Calu3 (cell line): Measurements from ENCODE around the gene HS3ST3A1. TPM values are rescaled to one million over a fixed set of nuclear protein-coding genes. Genes with fewer than 3 reads are reported as not detected.

Experiments used
- BruUV-seq: library from RNA; stranded (reverse); fragments of 400-500 nt; replicated peaks from 2 replicates; lab custom pipeline; 2021; lab: Mats Ljungman, UMichigan
- CTCF ChIA-PET: fragments of 300-600 bp; sonication (Branson Sonifier 250); formaldehyde crosslinking; loops from one replicate; lab custom pipeline; 2022; ENCODE audit warnings: antibody characterized with exemption; lab: Charles Lee
- DNase-seq: peaks from one replicate; pipeline ENCODE4 v3.0.0; 2022
- H3K27ac Mint-ChIP-seq: one replicate; pipeline ENCODE4 v1.8.0; 2022; ENCODE audit warnings: mixed read lengths; ENCODE audit not compliant: unreplicated experiment
- H3K27me3 Mint-ChIP-seq: one replicate; pipeline ENCODE4 v1.8.0; 2022; ENCODE audit warnings: mixed read lengths; ENCODE audit not compliant: unreplicated experiment
- H3K36me3 Mint-ChIP-seq: one replicate; pipeline ENCODE4 v1.8.0; 2022; ENCODE audit warnings: mild to moderate bottlenecking, moderate library complexity, mixed read lengths; ENCODE audit not compliant: insufficient read depth, unreplicated experiment
- H3K4me1 Mint-ChIP-seq: one replicate; pipeline ENCODE4 v1.8.0; 2022; ENCODE audit warnings: mild to moderate bottlenecking, low read depth, mixed read lengths; ENCODE audit not compliant: unreplicated experiment
- H3K4me3 Mint-ChIP-seq: one replicate; pipeline ENCODE4 v1.8.0; 2022; ENCODE audit warnings: mild to moderate bottlenecking, low read depth, moderate library complexity, mixed read lengths; ENCODE audit not compliant: unreplicated experiment
- H3K9me3 Mint-ChIP-seq: one replicate; pipeline ENCODE4 v1.8.0; 2022; ENCODE audit warnings: low read depth, mixed read lengths; ENCODE audit not compliant: unreplicated experiment
- CTCF ChIP-seq: fragments of 200-600 bp; IDR thresholded peaks from one replicate; pipeline ENCODE4 v1.8.0; 2022; ENCODE audit warnings: antibody characterized with exemption; ENCODE audit not compliant: unreplicated experiment
- intact Hi-C: fragments of 100-400 bp; cut with micrococcal nuclease; formaldehyde crosslinking; loops from one replicate; pipeline ENCODE4 v1.10.0; 2022; ENCODE audit not compliant: unreplicated experiment
- total RNA-seq: library from RNA; stranded (reverse); gene quantifications from 2 replicates; pipeline ENCODE4 v1.2.3, GENCODE V29; 2022

HS3ST3A1 gene
- total RNA-seq, 1 experiment from 2014 or later, result not detected

GRCh38 chr17:13568582-13569397 is 32.9 kb downstream of the HS3ST3A1 start:
- DNase-seq, result no peak
- CTCF ChIA-PET, result no interaction called here
- TF ChIP-seq CTCF, result no peak
- intact Hi-C loops, result no loop called here
- H3K4me1 Mint-ChIP-seq, result no peaks in the 10 kb centered on the region
- peaks cover 16% of the 10 kb centered on the region for H3K9me3 Mint-ChIP-seq
- H3K36me3 Mint-ChIP-seq, result no peaks in the 10 kb centered on the region
- H3K27ac Mint-ChIP-seq, result no peak overlapping the region
- no peak overlapping the region for H3K4me3 Mint-ChIP-seq
- no TSS peak for BruUV-seq
- no peaks in the 10 kb centered on the region for H3K27me3 Mint-ChIP-seq

- H3K27me3 Mint-ChIP-seq, result no peaks in the 10 kb centered on the region
- H3K9me3 Mint-ChIP-seq, result peaks cover 9% of the 10 kb centered on the region
- BruUV-seq, result no TSS peak
- intact Hi-C loops, result no loop called here
- DNase-seq, result no peak
- TF ChIP-seq CTCF, result no peak
- H3K4me3 Mint-ChIP-seq, result no peak overlapping the region
- H3K27ac Mint-ChIP-seq, result no peak overlapping the region
- no peaks in the 10 kb centered on the region for H3K4me1 Mint-ChIP-seq
- CTCF ChIA-PET, result no interaction called here
- H3K36me3 Mint-ChIP-seq, result no peaks in the 10 kb centered on the region
Measured at GRCh38 chr17:13563866-13564265, 37.9 kb downstream of the HS3ST3A1 start.

GRCh38 chr17:13562271-13562800 is 39.4 kb downstream of the HS3ST3A1 start:
- intact Hi-C loops, result no loop called here
- Mint-ChIP-seq H3K4me1 (no peaks in the 10 kb centered on the region), H3K9me3 (peaks cover 14% of the 10 kb centered on the region), H3K36me3 (no peaks in the 10 kb centered on the region), H3K4me3 (no peak overlapping the region), H3K27ac (no peak overlapping the region), H3K27me3 (no peaks in the 10 kb centered on the region)
- TF ChIP-seq CTCF, result no peak
- CTCF ChIA-PET, result interaction anchor here (0.5 kb wide), 1 partner anchor 498 kb away, joined by 3 read pairs; no protein-coding TSS in a partner anchor
- DNase-seq, result no peak
- no TSS peak for BruUV-seq

- Mint-ChIP-seq H3K4me3 (no peak overlapping the region), H3K27me3 (no peaks in the 10 kb centered on the region), H3K9me3 (peaks cover 17% of the 10 kb centered on the region), H3K4me1 (no peaks in the 10 kb centered on the region), H3K27ac (no peak overlapping the region), H3K36me3 (no peaks in the 10 kb centered on the region)
- no TSS peak for BruUV-seq
- no peak for TF ChIP-seq CTCF
- CTCF ChIA-PET, result interaction anchor here (0.5 kb wide), 1 partner anchor 498 kb away, joined by 3 read pairs; no protein-coding TSS in a partner anchor
- intact Hi-C loops, result no loop called here
- DNase-seq, result no peak
Measured at GRCh38 chr17:13561606-13562270, 40.0 kb downstream of the HS3ST3A1 start.
